ENCODE results near the gene PIK3IP1.

- TF ChIP-seq, protein P1, sequence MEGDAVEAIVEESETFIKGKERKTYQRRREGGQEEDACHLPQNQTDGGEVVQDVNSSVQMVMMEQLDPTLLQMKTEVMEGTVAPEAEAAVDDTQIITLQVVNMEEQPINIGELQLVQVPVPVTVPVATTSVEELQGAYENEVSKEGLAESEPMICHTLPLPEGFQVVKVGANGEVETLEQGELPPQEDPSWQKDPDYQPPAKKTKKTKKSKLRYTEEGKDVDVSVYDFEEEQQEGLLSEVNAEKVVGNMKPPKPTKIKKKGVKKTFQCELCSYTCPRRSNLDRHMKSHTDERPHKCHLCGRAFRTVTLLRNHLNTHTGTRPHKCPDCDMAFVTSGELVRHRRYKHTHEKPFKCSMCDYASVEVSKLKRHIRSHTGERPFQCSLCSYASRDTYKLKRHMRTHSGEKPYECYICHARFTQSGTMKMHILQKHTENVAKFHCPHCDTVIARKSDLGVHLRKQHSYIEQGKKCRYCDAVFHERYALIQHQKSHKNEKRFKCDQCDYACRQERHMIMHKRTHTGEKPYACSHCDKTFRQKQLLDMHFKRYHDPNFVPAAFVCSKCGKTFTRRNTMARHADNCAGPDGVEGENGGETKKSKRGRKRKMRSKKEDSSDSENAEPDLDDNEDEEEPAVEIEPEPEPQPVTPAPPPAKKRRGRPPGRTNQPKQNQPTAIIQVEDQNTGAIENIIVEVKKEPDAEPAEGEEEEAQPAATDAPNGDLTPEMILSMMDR (IDR thresholded peaks at IDR 0.05 in 8 of 11, conservative IDR thresholded peaks at IDR 0.05 in 3 of 11): no peak
- TF ChIP-seq POLR2AphosphoS5 (IDR thresholded peaks at IDR 0.05): no peak
These were observed 21.3 kb downstream of the PIK3IP1 start for GRCh38 chr22:31271026-31271425.

Data from spleen (tissue), 7 donors.